Neural progenitor cell (in vitro differentiated cells): ENCODE results near the gene TRIM66. TPM values are rescaled to one million over a fixed set of nuclear protein-coding genes. Genes with fewer than 3 reads are reported as not detected.
A peak's percentile ranks its signal among the peaks of the same experiment; 100 is the strongest.

Experiments used
- DNase-seq: peaks from one replicate; pipeline ENCODE4 v3.0.0-alpha.2; 2016; ENCODE audit warnings: low spot score
- H2AFZ ChIP-seq: fragments of 200-600 bp; sonication (generic); replicated peaks from 2 replicates; pipeline ENCODE4 v1.6.1; 2016; ENCODE audit warnings: antibody characterized with exemption
- H3F3A ChIP-seq: fragments of 200-600 bp; sonication (generic); 2 replicates; pipeline ENCODE4 v1.6.1; 2016; ENCODE audit warnings: antibody characterized with exemption, low read depth
- H3K27ac ChIP-seq: fragments of 200-600 bp; sonication (generic); 2 replicates; pipeline ENCODE4 v1.5.1; 2016; ENCODE audit warnings: mild to moderate bottlenecking
- H3K27me3 ChIP-seq: fragments of 200-600 bp; sonication (generic); 2 replicates; pipeline ENCODE4 v1.6.1; 2016; ENCODE audit warnings: mild to moderate bottlenecking, moderate library complexity
- H3K36me3 ChIP-seq: fragments of 200-600 bp; sonication (generic); 2 replicates; pipeline ENCODE4 v1.5.1; 2016
- H3K4me1 ChIP-seq: fragments of 200-600 bp; sonication (generic); 2 replicates; pipeline ENCODE4 v1.6.1; 2016; ENCODE audit warnings: mixed run types
- H3K4me2 ChIP-seq: fragments of 200-600 bp; sonication (generic); 2 replicates; pipeline ENCODE4 v1.6.1; 2016
- H3K4me3 ChIP-seq: fragments of 200-600 bp; sonication (generic); 2 replicates; pipeline ENCODE4 v1.5.1; 2016
- H3K79me2 ChIP-seq: fragments of 200-600 bp; sonication (generic); 2 replicates; pipeline ENCODE4 v1.6.1; 2016; ENCODE audit warnings: low read depth
- H3K9ac ChIP-seq: fragments of 200-600 bp; sonication (generic); 2 replicates; pipeline ENCODE4 v1.6.1; 2016
- H3K9me3 ChIP-seq: fragments of 200-600 bp; sonication (generic); 2 replicates; pipeline ENCODE4 v1.5.1; 2016; ENCODE audit warnings: low read depth
- H4K20me1 ChIP-seq: fragments of 200-600 bp; sonication (generic); 2 replicates; pipeline ENCODE4 v1.6.1; 2016; ENCODE audit warnings: low read depth
- H3K27ac Mint-ChIP-seq: 3 replicates; pipeline ENCODE4 v1.8.0; 2021; ENCODE audit warnings: mixed read lengths
- H3K27me3 Mint-ChIP-seq: 2 replicates; pipeline ENCODE4 v1.8.0; 2022; ENCODE audit warnings: low read depth, mild to moderate bottlenecking, inconsistent platforms, moderate library complexity, mixed read lengths; ENCODE audit not compliant: insufficient read depth
- H3K36me3 Mint-ChIP-seq: 3 replicates; pipeline ENCODE4 v1.8.0; 2021; ENCODE audit warnings: mixed read lengths
- H3K4me1 Mint-ChIP-seq: 3 replicates; pipeline ENCODE4 v1.8.0; 2021; ENCODE audit warnings: mixed read lengths
- H3K4me3 Mint-ChIP-seq: 3 replicates; pipeline ENCODE4 v1.8.0; 2021; ENCODE audit warnings: mild to moderate bottlenecking, moderate library complexity, mixed read lengths
- H3K9me3 Mint-ChIP-seq: 3 replicates; pipeline ENCODE4 v1.8.0; 2020; ENCODE audit warnings: mixed read lengths
- EZH2 ChIP-seq: fragments of 200-600 bp; sonication (generic); IDR thresholded peaks from 2 replicates; pipeline ENCODE4 v1.6.1; 2017; ENCODE audit warnings: antibody characterized with exemption, mild to moderate bottlenecking, moderate library complexity
- EZH2phosphoT487 ChIP-seq: fragments of 200-600 bp; sonication (generic); IDR thresholded peaks from 2 replicates; pipeline ENCODE4 v1.6.1; 2017; ENCODE audit warnings: antibody characterized with exemption
- total RNA-seq: library from RNA; depleted of rRNA; stranded (reverse); fragments of >200 nt; gene quantifications from 2 replicates; pipeline ENCODE4 v1.2.3, GENCODE V29; 2015; ENCODE audit warnings: low replicate concordance
- TF ChIP-seq, protein P1 (sequence below): fragments of 200-600 bp; sonication (generic); IDR thresholded peaks from 2 replicates; pipeline ENCODE4 v1.5.1; 2017; ENCODE audit warnings: antibody characterized with exemption, mild to moderate bottlenecking

Gene TRIM66
- total RNA-seq, 1 donor from 2014 or later: 0.95 TPM

- no peaks in the 10 kb centered on the region for H3K9me3 ChIP-seq
- no peak for DNase-seq
- no peaks in the 10 kb centered on the region for H3F3A ChIP-seq
- no peaks in the 10 kb centered on the region for H3K27me3 ChIP-seq
- Mint-ChIP-seq H3K4me3 (no peak overlapping the region), H3K27ac (peak overlapping the region; percentile 31), H3K36me3 (no peaks in the 10 kb centered on the region), H3K27me3 (peaks cover 2% of the 10 kb centered on the region), H3K9me3 (no peaks in the 10 kb centered on the region), H3K4me1 (peaks cover 24% of the 10 kb centered on the region)
- no peaks in the 10 kb centered on the region for H3K79me2 ChIP-seq
- H3K4me3 ChIP-seq: no peak overlapping the region
- no peak overlapping the region for H3K27ac ChIP-seq
- peaks cover 4% of the 10 kb centered on the region for H3K4me1 ChIP-seq
- TF ChIP-seq EZH2phosphoT487 (no peak), EZH2 (no peak)
- TF ChIP-seq, protein P1, sequence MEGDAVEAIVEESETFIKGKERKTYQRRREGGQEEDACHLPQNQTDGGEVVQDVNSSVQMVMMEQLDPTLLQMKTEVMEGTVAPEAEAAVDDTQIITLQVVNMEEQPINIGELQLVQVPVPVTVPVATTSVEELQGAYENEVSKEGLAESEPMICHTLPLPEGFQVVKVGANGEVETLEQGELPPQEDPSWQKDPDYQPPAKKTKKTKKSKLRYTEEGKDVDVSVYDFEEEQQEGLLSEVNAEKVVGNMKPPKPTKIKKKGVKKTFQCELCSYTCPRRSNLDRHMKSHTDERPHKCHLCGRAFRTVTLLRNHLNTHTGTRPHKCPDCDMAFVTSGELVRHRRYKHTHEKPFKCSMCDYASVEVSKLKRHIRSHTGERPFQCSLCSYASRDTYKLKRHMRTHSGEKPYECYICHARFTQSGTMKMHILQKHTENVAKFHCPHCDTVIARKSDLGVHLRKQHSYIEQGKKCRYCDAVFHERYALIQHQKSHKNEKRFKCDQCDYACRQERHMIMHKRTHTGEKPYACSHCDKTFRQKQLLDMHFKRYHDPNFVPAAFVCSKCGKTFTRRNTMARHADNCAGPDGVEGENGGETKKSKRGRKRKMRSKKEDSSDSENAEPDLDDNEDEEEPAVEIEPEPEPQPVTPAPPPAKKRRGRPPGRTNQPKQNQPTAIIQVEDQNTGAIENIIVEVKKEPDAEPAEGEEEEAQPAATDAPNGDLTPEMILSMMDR: no peak
- no peaks in the 10 kb centered on the region for H3K36me3 ChIP-seq
- no peaks in the 10 kb centered on the region for H4K20me1 ChIP-seq
- H2AFZ ChIP-seq: no peak overlapping the region
- H3K9ac ChIP-seq: no peak overlapping the region
- H3K4me2 ChIP-seq: no peak overlapping the region
Measured at GRCh38 chr11:8613036-8613435, 69.4 kb downstream of the TRIM66 start.

DNA sequence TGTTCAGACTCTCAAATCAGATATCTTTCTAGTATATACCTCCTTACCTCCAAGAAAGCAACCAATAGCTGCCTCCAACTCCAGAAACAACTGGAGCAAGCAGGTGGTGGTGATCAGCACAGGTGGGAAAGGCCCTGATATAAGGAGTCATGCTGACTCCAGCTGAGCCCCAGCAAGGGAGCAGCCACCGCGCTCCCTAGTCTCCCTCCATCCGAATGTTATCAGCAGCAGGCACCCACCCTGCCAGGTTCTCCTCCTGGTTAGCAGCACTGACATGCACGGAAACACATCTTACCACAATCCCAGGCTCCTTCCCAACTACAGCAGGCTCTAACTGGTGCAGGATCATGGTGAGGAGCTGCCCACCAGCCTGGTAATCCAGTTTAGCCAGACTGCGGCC, 69.9 kb downstream of the TRIM66 start:
- H3K4me2 ChIP-seq: no peak overlapping the region
- no peaks in the 10 kb centered on the region for H3K9me3 ChIP-seq
- no peaks in the 10 kb centered on the region for H3K79me2 ChIP-seq
- no peaks in the 10 kb centered on the region for H3F3A ChIP-seq
- H3K9ac ChIP-seq: no peak overlapping the region
- no peak overlapping the region for H3K27ac Mint-ChIP-seq
- H3K27ac ChIP-seq: no peak overlapping the region
- H3K36me3 ChIP-seq: no peaks in the 10 kb centered on the region
- no peak overlapping the region for H3K4me3 ChIP-seq
- no peak overlapping the region for H3K4me3 Mint-ChIP-seq
- peaks cover 4% of the 10 kb centered on the region for H3K4me1 ChIP-seq
- H3K36me3 Mint-ChIP-seq: no peaks in the 10 kb centered on the region
- no peaks in the 10 kb centered on the region for H3K9me3 Mint-ChIP-seq
- no peak for DNase-seq
- TF ChIP-seq, protein P1: no peak
- TF ChIP-seq EZH2phosphoT487 (no peak), EZH2 (no peak)
- no peak overlapping the region for H2AFZ ChIP-seq
- no peaks in the 10 kb centered on the region for H3K27me3 ChIP-seq
- peaks cover 24% of the 10 kb centered on the region for H3K4me1 Mint-ChIP-seq
- H3K27me3 Mint-ChIP-seq: peaks cover 2% of the 10 kb centered on the region
- H4K20me1 ChIP-seq: no peaks in the 10 kb centered on the region

DNA sequence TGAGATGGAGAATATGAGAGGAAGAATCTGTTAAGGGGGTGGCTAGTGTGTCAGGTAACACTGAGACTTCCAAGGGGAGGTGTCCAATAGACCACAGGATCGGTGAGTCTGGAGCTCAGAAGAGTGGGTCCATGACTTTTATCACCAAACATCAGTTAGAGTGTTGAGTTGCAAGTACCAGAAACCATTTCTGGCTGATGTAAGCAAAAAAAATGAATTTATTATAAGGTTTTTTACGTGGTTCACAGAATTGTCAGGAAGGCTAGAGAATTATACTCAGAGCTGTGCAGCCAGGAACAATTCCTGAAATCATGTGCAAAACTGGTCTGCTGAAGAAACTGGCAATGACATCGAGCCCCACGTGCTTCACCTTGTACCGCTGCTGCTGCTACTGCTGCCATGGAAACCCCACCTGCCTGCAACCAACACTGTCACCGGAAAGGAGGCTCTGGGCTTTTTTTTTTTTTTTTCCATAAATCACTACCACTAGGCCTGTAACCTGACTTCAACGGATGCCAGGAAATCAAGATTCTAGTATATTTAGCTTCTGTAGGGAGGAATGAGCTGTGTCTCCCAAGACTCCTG, 71.8 kb downstream of the TRIM66 start:
- Histone ChIP-seq H2AFZ (no peak overlapping the region), H3K4me1 (peaks cover 4% of the 10 kb centered on the region), H4K20me1 (no peaks in the 10 kb centered on the region), H3F3A (no peaks in the 10 kb centered on the region), H3K27ac (no peak overlapping the region), H3K4me3 (no peak overlapping the region), H3K27me3 (no peaks in the 10 kb centered on the region), H3K9me3 (no peaks in the 10 kb centered on the region), H3K36me3 (no peaks in the 10 kb centered on the region), H3K9ac (no peak overlapping the region), H3K79me2 (no peaks in the 10 kb centered on the region), H3K4me2 (no peak overlapping the region)
- TF ChIP-seq, protein P1: no peak
- no peak for TF ChIP-seq EZH2phosphoT487
- no peak for TF ChIP-seq EZH2
- Mint-ChIP-seq H3K27ac (peak overlapping the region; percentile 28), H3K27me3 (peaks cover 4% of the 10 kb centered on the region), H3K9me3 (no peaks in the 10 kb centered on the region), H3K36me3 (no peaks in the 10 kb centered on the region), H3K4me1 (peaks cover 24% of the 10 kb centered on the region), H3K4me3 (no peak overlapping the region)
- DNase-seq: no peak
